GM12873 (cell line): ENCODE data around the gene SYT1.

ENCODE experiments used
- TF ChIP-seq, protein P1 (sequence below): IDR thresholded peaks from 2 replicates; pipeline ENCODE4 v1.5.1; 2012; ENCODE audit warnings: low read depth, mild to moderate bottlenecking, moderate library complexity, low read length, control low read depth; ENCODE audit not compliant: insufficient read depth; ENCODE audit errors: missing control alignments

SYT1 gene

GRCh38 chr12:79415746-79416435 is 551.3 kb downstream of the SYT1 start:
- TF ChIP-seq, protein P1, sequence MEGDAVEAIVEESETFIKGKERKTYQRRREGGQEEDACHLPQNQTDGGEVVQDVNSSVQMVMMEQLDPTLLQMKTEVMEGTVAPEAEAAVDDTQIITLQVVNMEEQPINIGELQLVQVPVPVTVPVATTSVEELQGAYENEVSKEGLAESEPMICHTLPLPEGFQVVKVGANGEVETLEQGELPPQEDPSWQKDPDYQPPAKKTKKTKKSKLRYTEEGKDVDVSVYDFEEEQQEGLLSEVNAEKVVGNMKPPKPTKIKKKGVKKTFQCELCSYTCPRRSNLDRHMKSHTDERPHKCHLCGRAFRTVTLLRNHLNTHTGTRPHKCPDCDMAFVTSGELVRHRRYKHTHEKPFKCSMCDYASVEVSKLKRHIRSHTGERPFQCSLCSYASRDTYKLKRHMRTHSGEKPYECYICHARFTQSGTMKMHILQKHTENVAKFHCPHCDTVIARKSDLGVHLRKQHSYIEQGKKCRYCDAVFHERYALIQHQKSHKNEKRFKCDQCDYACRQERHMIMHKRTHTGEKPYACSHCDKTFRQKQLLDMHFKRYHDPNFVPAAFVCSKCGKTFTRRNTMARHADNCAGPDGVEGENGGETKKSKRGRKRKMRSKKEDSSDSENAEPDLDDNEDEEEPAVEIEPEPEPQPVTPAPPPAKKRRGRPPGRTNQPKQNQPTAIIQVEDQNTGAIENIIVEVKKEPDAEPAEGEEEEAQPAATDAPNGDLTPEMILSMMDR = no peak

GRCh38 chr12:79420146-79420618 is 555.6 kb downstream of the SYT1 start:
- TF ChIP-seq, protein P1 = no peak

GRCh38 chr12:79421236-79421740 is 556.7 kb downstream of the SYT1 start:
- TF ChIP-seq, protein P1 = no peak

- TF ChIP-seq, protein P1 = no peak
Observed at GRCh38 chr12:79422060-79422812, 557.7 kb downstream of the SYT1 start.

GRCh38 chr12:79423560-79423959 is 559.0 kb downstream of the SYT1 start:
- TF ChIP-seq, protein P1 = no peak

DNA sequence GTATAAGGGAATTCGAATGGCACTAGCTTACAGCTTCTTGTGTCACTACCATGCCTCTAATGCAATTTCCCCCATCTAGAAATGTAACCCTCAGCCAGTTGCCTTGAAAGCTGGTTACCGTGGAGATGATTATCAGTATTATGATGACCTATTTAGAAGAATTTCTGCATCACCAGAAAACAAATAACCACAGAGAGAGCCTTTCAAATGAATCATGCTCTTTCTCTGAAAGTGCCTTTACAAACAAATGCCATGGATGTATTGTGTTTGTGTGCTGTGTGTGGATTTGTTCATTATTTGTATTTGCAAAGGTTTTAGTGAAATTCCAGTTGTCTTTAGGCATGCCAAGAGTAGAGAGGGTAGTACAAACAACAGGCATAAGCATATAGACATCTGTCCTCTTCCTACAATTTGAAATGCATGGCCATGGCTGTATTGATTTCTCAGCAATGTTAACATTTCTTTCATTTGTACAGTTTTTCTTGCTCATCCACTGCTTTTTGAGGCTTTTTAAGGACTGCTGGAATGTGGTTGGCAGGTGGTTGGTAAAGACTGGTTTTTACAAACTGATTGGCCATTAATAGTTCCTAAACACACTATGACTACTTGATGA is 559.6 kb downstream of the SYT1 start:
- TF ChIP-seq, protein P1 = no peak

DNA sequence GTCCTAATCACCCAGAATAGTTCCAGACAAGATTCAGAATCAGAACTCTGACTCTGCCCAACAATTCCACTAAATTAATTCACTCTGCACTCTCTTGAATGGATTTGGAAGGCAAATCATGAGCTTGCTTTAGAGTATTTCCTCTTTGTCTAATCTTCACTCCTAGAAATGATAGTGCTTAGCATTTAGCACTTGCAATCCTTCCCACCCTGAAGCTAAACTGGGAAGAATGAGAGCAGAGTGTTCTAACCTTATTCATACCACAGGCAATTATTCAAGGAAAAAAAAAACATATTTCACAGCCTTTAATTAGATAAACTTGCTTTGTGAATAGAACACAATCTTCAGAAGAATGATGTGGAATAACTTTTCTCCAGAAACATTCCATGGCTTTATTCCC is 561.5 kb downstream of the SYT1 start:
- TF ChIP-seq, protein P1 = no peak
